ENCODE results near the gene SLC5A2.
"Not testable (repeated sequence)": the region's sequence is repeated elsewhere in the genome, so short reads cannot be mapped to it uniquely, and the experiment has no call there.

SLC5A2 gene

GRCh38 chr16:31532120-31532519 is 49.2 kb downstream of the SLC5A2 start:
- DNase-seq, result no peak

- no peak for DNase-seq
These were observed 50.0 kb downstream of the SLC5A2 start for GRCh38 chr16:31532896-31533295.

GRCh38 chr16:31535737-31536136 is 52.8 kb downstream of the SLC5A2 start:
- DNase-seq, result peak; percentile 5

GRCh38 chr16:31536804-31537361 is 54.0 kb downstream of the SLC5A2 start:
- DNase-seq, result no peak

- no peak for DNase-seq
These were observed 54.7 kb downstream of the SLC5A2 start for GRCh38 chr16:31537362-31538242.

GRCh38 chr16:31538243-31538598 is 55.3 kb downstream of the SLC5A2 start:
- DNase-seq, result not testable (repeated sequence)

GRCh38 chr16:31539762-31540161 is 56.8 kb downstream of the SLC5A2 start:
- not testable (repeated sequence) for DNase-seq
